T-helper 17 cell (primary cell): Measurements from ENCODE around the gene TCF25. TPM values are rescaled to one million over a fixed set of nuclear protein-coding genes. Genes with fewer than 3 reads are reported as not detected.

Experiments
- total RNA-seq, 4 donors: library from RNA in 2 of 4; stranded (reverse) in 2 of 4; gene quantifications; one replicate each; pipeline ENCODE4 v1.2.3 and lab custom pipeline; 2022 to 2026

TCF25 gene
- total RNA-seq, 2 donors from 2014 or later = 393 to 428 TPM

Other genes starting within 250 kb of the TCF25 start
- gene CHMP1A, start 215.9 kb upstream of the TCF25 start, total RNA-seq = 10 to 100 TPM; 75.3 to 76.9 TPM
- gene SPATA33, start 215.8 kb upstream of the TCF25 start, total RNA-seq = 10 to 100 TPM in 1 of 2 donors, 1 to 10 TPM in 1; 8.3 to 10.1 TPM
- 10 to 100 TPM; 83.0 to 86.0 TPM for gene CDK10, start 186.9 kb upstream of the TCF25 start, total RNA-seq
- 10 to 100 TPM; 20.6 to 30.8 TPM for gene SPATA2L, start 171.9 kb upstream of the TCF25 start, total RNA-seq
- gene VPS9D1, start 152.7 kb upstream of the TCF25 start, total RNA-seq = 10 to 100 TPM; 18.8 to 23.2 TPM
- 100 to 1,000 TPM; 103 to 104 TPM for gene ZNF276, start 152.1 kb upstream of the TCF25 start, total RNA-seq
- 10 to 100 TPM; 10.7 to 12.7 TPM for gene FANCA, start 56.9 kb upstream of the TCF25 start, total RNA-seq
- 1 to 10 TPM; 1.3 to 3.3 TPM for gene SPIRE2, start 45.1 kb upstream of the TCF25 start, total RNA-seq
- gene MC1R, start 45.3 kb downstream of the TCF25 start, total RNA-seq = 10 to 100 TPM; 10.1 to 13.8 TPM
- under 1 TPM; 0.52 to 0.96 TPM for gene TUBB3, start 49.8 kb downstream of the TCF25 start, total RNA-seq
- 10 to 100 TPM; 32.5 to 38.3 TPM for gene DEF8, start 75.2 kb downstream of the TCF25 start, total RNA-seq
- gene DBNDD1, start 145.9 kb downstream of the TCF25 start, total RNA-seq = under 1 TPM; 0.47 to 0.92 TPM
- gene PRDM7, start 203.7 kb downstream of the TCF25 start, total RNA-seq = not detected